ENCODE results near the gene ENTPD2.

- TF ChIP-seq, protein P1, sequence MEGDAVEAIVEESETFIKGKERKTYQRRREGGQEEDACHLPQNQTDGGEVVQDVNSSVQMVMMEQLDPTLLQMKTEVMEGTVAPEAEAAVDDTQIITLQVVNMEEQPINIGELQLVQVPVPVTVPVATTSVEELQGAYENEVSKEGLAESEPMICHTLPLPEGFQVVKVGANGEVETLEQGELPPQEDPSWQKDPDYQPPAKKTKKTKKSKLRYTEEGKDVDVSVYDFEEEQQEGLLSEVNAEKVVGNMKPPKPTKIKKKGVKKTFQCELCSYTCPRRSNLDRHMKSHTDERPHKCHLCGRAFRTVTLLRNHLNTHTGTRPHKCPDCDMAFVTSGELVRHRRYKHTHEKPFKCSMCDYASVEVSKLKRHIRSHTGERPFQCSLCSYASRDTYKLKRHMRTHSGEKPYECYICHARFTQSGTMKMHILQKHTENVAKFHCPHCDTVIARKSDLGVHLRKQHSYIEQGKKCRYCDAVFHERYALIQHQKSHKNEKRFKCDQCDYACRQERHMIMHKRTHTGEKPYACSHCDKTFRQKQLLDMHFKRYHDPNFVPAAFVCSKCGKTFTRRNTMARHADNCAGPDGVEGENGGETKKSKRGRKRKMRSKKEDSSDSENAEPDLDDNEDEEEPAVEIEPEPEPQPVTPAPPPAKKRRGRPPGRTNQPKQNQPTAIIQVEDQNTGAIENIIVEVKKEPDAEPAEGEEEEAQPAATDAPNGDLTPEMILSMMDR (conservative IDR thresholded peaks at IDR 0.05): no peak
- TF ChIP-seq ZFX (IDR thresholded peaks at IDR 0.05): no peak
Observed at GRCh38 chr9:137063311-137064026, 9.6 kb upstream of the ENTPD2 start.
